Activated CD4-positive, CD25-positive, alpha-beta regulatory T cell treated with anti-CD3 and anti-CD28 coated beads, Interleukin-2, amount 50 U/mL, for 72 hours (primary cell): ENCODE data around the gene TMEM201.

ENCODE experiments used
- DNase-seq: peaks from one replicate; pipeline ENCODE4 v3.0.0; 2021

Gene TMEM201

DNA sequence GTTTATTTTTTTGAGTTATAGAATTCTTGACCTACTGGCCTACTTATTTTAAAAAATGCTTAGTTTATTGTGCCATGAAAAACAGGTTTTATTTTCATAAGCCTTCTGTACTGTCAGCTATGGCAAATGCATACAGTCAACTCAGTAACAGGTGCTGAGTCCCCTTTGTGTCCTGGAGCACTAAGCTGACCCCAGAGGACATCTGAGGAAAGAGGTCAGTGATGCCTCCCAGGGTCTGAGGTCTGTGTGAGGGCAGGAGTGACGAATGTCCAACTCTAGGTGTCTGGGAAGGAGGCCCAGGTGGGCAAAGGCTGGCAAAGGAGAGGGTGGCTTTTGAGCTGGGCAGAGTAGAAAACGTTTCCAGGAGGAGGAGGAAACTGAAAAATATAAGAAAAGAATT is 7.8 kb upstream of the TMEM201 start:
- DNase-seq: no peak

DNA sequence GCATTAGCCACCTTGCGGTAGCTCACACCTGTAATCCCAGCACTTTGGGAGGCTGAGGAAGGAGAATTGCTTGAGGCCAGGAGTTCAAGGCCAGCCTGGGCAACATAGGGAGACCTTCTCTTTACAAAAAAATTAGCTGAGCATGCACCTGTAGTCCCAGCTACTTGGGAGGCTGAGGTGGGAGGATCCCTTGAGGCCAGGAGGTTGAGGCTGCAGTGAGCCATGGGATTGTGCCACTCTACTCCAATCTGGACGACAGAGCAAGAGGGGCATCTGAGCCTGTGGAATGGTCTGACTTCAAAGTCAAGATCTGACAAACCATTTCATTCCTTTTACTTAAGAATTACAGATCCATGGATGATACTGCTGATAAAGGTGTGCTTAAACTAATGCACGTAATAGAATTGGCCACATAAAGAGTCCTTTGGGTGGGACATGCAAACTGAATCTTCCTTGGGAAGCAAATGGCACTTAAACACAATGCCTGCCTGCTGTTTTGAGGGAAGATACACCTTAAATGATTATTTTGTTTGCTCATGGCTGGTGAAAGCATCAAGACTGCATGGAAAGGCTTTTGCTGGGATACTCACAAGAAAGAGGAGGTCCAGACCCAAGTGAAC is 2.5 kb upstream of the TMEM201 start:
- DNase-seq: no peak

- DNase-seq: peak; percentile 55
Measured at GRCh38 chr1:9589144-9589718, 520 bp downstream of the TMEM201 start.

DNA sequence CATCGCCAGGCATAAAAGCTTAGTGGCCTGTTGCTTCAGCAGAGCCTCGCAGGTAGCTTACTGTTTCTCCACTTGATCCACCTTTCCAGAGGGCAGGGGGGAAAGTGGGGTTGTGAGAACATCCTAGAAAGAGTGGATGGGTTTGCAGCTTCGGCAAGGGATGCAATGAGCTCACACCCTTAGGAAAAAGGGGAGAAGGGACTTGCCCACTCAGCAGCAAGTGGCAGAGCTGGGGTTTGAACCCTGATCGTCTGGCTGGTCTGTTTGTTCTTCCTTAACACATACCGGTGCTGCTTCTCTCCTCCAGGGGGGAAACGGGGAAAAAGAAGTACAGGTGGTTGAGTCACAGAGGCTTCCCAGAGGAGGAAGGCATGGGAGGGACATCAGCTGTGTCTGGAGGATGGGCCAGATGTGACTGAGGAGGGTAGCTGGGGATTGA is 1.0 kb downstream of the TMEM201 start:
- DNase-seq: no peak

DNA sequence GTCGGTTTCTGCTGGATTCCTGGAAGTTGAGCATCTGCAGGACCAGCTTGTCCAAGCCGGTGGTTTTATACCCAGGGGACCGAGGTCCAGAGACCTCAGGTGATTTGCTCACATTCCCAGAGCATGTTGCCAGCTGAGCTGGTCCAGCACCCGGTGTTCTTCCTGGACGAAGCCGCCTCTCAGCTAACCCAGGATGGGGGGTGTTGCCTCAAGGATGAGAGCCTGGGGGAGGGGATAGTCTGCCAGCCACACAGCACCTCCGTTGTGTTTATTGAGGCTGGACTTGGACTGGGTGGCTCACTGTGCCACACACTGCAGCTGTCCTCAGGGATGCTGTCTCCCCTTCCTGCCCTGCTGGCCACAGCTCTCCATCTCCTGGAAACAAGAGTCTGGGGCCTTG is 1.5 kb downstream of the TMEM201 start:
- DNase-seq: no peak

GRCh38 chr1:9590945-9591668 is 2.4 kb downstream of the TMEM201 start:
- no peak for DNase-seq

DNA sequence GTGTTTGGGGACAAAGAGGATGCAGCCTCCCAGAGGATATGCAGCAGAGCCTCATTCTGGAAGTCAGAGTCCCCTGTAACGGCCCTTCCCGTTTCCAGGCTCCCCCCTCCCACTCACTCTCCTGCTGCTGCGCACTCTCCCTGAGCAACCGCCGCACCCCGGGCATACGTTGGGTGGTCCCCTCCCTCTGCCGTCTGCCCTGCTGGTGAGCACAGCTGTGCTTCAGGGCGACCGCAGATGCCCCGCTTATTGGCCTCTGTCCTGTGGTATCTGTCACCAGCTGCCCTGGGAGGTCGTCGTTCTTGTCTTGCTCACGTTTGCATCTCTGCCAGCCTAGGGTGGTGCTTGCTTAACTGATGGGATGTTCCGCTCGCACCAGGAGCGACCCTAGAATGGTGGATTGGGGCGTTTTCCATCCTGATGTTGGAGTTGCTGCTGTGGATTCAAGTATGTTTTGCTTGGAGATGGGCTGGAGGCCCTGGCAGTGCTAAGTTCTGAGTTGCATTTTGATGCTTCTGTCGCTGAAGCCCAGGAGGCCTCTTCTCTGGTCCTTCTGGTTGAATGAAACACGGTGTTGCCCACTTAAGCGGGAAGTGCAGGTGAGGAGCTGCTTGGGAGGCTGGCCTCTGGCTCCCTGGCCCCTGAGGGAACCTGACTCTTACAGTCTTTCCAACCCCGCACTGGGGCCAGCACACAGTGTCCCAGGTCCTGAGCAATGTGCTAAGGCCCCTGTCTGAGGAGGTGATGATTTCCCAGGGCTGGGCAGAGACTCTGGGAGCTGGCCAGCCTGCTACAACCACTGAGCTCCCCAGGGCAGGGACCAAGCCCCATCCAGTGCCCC is 3.2 kb downstream of the TMEM201 start:
- DNase-seq: no peak

- no peak for DNase-seq
Measured at GRCh38 chr1:9592510-9593075, 3.9 kb downstream of the TMEM201 start.

DNA sequence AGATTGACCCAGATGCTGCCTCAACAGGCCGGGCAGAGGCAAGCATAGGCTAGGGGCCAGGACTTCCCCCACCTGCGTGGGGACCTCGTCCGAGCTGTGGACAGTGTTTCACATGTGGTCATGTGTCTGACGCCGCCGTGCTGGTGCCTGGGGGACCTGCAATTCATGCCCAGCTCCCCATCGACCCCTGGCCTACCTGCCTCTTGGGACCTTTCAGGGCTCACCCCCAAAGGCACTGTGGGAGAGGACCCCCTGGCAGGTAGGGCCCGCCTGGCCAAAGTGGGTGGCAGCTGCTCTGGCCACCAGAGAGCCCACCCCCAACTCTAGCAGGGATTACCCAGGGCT is 4.4 kb downstream of the TMEM201 start:
- no peak for DNase-seq

GRCh38 chr1:9593492-9594465 is 5.1 kb downstream of the TMEM201 start:
- DNase-seq: no peak

GRCh38 chr1:9594471-9595155 is 5.9 kb downstream of the TMEM201 start:
- no peak for DNase-seq

DNA sequence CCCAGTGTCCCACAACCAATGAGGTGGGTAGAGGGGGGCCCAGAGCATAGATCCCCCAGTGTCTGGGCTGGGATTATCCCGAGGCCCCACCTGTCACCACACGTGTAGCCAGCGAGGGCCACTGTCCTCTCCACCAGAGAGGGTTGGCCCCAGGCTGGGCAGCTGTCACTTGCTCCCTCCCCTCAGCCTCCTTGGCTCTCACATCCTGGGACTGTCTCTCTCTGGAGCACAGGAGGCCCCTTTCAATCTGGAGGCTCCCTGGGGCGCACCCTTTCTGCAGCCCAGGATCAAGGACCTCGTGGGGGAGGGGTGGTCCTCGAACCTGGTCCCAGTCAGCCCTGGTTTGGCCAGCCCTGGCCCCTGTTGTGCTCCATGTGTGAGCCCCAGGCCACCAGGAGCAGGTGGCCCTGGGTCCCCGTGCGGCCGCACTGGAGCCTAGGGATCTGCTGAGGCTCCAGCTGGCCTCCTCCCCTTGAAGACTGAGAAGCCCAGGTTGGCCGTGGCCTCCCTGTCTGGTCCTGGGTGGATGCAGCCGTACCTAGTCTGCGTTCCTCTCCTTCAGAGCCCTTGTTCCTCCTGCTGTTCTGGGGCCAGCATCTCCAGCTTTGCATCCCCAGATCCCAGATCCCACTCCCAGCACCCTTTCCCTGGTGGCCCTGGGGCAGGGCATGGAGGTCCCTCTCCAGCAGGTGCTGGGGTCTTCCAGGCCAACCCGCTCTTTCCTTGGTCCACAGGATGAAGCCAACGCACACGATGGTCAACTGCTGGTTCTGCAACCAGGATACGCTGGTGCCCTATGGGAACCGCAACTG is 6.7 kb downstream of the TMEM201 start:
- no peak for DNase-seq

DNA sequence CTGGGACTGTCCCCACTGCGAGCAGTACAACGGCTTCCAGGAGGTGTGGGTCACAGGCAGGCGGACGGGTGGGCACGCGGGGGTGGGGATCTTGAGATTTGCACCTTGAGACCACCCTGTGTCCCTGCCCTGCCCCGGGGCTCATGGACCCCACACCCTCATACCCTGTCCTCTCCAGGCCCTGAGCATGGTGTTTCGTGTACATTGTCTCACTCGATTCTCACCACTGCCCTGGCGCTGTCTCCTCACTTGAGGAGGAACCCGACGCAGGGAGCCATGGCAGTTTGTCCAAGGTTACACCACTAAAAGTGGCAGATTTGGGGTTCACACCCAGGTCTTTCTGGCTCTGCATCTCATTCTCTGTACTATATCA is 7.2 kb downstream of the TMEM201 start:
- DNase-seq: no peak

DNA sequence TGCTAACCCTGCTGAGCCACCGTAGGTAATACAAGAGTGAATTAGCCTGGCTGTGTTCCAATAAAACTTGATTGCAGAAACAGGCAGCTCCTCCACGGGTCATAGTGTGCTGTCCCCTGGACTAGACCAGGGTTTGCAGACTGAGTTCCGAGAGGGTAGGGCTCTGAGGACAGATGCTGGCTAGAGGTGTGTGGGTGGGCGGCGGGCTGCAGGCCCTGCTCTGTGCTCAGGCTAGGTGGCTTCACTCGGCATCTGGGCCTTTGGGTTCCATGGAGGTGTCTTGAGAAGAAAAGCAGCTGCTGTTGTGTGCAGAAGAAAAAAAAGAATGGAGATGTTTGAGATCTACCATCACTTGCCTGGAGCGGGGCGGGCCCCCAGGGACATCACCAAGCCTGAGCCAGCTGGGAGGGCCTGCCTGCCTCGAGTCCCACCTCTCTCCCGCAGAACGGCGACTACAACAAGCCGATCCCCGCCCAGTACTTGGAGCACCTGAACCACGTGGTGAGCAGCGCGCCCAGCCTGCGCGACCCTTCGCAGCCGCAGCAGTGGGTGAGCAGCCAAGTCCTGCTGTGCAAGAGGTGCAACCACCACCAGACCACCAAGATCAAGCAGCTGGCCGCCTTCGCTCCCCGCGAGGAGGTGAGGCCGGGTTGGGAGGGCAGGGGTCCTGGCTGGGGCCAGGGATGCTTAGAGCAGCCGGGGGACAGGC is 7.9 kb downstream of the TMEM201 start:
- DNase-seq: no peak

GRCh38 chr1:9597361-9598315 is 8.9 kb downstream of the TMEM201 start:
- DNase-seq: no peak

DNA sequence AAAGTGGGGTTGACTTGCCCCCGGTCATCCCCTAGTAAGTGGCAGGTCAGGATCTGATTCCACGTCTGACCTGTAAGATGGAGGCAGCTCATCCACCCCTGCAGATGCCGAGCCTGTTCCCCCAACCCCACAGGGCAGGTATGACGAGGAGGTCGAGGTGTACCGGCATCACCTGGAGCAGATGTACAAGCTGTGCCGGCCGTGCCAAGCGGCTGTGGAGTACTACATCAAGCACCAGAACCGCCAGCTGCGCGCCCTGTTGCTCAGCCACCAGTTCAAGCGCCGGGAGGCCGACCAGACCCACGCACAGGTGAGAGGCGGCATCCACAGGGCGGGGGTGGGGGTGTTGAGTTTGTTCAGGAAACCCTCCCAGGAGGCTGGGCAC is 9.6 kb downstream of the TMEM201 start:
- no peak for DNase-seq

GRCh38 chr1:9599741-9600140 is 11.0 kb downstream of the TMEM201 start:
- no peak for DNase-seq
